Left kidney (tissue), 2 donors: ENCODE results near the gene RPL10. TPM values are rescaled to one million over a fixed set of nuclear protein-coding genes. Genes with fewer than 3 reads are reported as not detected.

Experiments used
- DNase-seq: peaks from one replicate; pipeline ENCODE4 v3.0.0-alpha.2; 2013
- polyA plus RNA-seq: library from polyadenylated mRNA; unstranded; fragments of 120-200 nt; gene quantifications from one replicate; pipeline ENCODE4 v1.2.1, GENCODE V29; 2013; ENCODE audit not compliant: insufficient read length

Gene RPL10
- polyA plus RNA-seq, 1 donor = 2,735 TPM

DNA sequence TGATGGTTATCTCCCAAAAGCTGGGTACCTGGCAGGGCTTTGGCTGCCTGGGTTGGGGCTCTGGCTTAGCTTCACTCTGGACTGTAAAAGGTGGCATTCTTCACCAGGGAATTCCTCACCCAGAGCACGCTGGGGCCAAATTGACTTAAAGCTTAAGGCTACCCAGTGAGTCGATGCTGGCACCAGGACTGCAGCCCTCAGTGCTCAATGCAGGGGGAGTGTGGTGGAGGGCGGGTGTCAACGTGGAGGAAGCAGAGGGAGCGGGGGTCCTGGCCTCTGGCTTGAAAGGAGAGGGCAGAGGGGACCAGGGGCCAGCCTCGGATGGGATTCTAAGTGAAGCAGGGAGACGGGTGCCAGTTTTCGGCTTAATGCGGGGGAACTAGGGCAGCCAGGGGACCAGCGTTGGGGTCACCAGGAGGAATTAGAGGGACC is 45.3 kb downstream of the RPL10 start:
- DNase-seq = no peak

DNA sequence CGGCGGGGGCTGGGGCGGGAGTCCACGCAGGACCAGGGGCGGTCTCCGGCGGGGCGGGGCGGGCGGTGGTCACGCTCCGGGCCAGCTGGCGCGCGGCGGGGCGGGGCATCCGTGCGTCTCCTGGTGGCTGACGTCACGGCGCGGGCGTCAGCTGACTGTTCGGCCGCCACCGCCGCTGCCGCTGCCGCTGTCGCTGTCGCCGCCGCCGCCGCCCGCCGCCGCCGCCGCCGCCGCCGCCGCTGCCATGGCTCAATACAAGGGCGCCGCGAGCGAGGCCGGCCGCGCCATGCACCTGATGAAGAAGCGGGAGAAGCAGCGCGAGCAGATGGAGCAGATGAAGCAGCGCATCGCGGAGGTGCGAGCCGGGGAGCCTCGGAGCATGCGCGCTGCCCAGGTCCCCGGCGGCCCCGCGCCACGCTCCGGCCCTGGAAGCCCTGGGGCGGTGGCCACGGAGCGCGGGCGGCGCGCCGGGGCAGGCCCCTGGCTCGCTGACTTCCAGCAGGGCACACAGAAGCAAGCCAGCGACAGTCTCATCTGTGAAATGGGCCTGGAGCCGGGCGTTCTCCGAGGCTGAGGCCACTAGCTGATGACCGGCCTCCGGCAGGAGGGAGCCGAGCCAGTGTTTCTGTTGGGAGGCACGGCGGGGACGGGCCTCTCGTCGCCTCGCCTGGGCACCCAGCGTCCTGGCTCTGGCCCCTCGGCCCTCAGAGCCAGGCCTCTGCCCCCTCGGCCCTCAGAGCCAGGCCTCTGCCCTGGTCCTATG is 46.0 kb downstream of the RPL10 start, which contains the start of gene FAM50A:
TSS of gene FAM50A (plus strand) at position 150 of the 763 bp plus-strand sequence. CDS start at position 245, 95 bp downstream.
- no peak for DNase-seq

DNA sequence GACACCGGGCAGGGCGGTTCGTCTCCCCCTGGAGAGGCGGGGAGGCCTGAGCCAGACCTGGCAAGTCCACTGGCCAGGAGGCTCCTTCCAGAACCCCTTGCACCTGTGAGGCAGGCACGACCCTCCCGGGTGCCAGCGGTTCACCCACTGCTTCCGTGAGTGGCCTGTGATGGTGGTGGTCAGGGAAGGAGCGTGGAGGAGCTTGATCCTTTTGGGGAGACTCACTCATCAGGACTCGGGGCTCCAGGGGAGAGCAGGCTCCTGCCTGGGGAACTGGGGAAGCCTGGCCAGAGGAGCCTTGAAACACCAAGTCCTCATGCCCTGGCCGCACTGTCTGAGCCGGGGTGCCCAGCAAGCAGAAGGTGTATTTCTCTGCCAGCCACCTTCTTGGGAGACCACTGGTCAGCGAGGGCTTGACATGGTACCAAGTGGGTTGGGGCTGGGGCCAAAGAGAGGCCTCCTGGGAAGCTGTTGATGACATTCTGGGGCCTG is 46.6 kb downstream of the RPL10 start:
- DNase-seq = no peak

DNA sequence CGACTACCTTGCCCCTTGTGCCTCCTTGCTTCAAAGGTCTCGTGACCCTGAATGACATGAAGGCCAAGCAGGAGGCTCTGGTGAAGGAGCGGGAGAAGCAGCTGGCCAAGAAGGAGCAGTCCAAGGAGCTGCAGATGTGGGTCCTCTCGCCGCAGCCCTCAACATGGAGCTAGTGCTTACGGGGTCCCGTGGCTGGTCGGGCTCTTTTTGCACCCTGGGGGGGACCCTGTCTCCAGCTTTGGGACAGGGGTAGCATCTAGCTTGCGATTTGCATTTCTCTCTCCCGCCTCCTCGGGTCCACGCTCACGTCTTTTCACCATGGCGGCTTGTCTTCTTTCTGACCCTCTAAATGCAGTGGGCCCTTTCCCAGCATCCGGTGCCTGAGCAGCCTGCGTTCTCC is 47.6 kb downstream of the RPL10 start:
- no peak for DNase-seq

DNA sequence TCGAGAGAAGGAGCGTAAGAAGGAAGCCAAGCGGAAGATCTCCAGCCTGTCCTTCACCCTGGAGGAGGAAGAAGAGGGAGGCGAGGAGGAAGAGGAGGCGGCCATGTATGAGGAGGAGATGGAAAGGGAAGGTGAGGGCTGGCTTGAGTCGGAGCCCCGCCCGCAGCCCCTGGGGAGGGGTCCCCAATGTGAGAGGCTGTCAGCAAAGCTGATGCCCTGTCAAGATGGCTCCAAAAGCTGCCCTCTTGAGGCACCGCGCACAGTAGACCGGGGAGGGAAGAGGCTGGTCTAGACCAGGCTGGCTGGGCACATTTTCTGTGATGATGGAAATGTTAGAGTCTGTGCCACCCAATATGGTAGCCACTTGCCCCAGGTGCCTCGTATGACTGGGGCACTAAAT is 48.3 kb downstream of the RPL10 start:
- DNase-seq = no peak

DNA sequence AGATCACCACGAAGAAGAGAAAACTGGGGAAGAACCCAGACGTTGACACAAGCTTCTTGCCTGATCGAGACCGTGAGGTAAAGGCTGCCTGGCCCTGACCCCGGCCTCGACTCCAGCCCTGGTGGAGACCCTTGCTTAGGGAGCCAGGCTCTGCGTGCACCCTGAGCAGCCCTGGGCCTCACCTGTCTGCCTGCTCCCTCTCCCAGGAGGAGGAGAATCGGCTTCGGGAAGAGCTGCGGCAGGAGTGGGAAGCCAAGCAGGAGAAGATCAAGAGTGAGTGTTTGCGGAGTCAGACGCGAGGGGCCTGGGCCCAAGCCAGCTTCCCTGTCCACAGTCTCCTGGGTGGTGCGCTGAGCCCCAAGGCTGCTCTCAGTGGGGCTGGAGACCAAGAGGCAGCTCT is 50.3 kb downstream of the RPL10 start:
- no peak for DNase-seq

DNA sequence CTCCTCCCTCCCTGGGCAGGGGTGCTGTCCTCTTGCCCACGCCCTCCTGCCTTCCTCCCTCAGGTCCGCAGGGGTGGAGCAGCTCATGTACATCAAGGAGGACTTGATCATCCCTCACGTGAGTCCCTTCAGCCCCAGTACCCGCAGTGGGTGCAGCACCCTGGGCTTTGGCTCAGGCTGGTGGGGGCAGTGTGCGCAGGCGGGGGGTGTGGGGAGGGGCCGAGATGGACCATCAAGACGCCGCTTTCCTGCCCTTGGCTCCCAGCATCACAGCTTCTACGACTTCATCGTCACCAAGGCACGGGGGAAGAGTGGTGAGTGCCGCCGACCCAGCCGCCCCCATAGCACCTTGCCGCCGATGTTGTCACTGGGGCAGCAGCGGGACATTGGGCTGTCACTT is 51.4 kb downstream of the RPL10 start:
- no peak for DNase-seq

DNA sequence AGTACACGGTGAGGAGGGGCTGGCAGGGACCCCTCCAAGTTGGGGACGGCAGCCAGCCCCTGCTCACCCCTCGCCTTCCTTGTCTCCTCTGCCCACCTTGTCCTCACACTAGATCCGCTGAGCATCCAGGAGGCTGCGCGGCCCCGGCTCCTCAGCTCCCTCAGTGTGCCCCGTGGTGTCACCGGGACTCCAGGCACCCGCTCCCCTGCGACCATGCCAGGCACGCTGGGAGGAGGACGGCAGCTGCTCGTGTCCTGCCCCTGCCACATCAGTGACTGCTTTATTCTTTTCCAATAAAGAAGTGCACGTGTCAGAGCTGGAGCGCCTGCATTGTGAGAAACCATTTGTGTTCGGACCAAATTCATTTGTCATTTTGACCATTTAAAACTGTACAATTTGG is 52.1 kb downstream of the RPL10 start:
- DNase-seq = no peak

Other genes with a start within 250 kb of the RPL10 start
- not detected for gene OPN1MW, start 215.8 kb upstream of the RPL10 start, polyA plus RNA-seq
- gene OPN1MW2, start 178.6 kb upstream of the RPL10 start, polyA plus RNA-seq = not detected
- gene OPN1MW3, start 140.8 kb upstream of the RPL10 start, polyA plus RNA-seq = not detected
- gene TEX28, start 103.3 kb upstream of the RPL10 start, polyA plus RNA-seq = not detected
- gene TKTL1, start 102.6 kb upstream of the RPL10 start, polyA plus RNA-seq = 0.28 TPM
- 416 TPM for gene FLNA, start 23.7 kb upstream of the RPL10 start, polyA plus RNA-seq
- 68.2 TPM for gene EMD, start 19.1 kb upstream of the RPL10 start, polyA plus RNA-seq
- gene DNASE1L1, start 10.9 kb downstream of the RPL10 start, polyA plus RNA-seq = 13.1 TPM
- gene TAFAZZIN, start 13.2 kb downstream of the RPL10 start, polyA plus RNA-seq = 39.1 TPM
- gene ATP6AP1, start 30.3 kb downstream of the RPL10 start, polyA plus RNA-seq = 140 TPM
- gene GDI1, start 38.8 kb downstream of the RPL10 start, polyA plus RNA-seq = 126 TPM
- 49.6 TPM for gene FAM50A, start 45.8 kb downstream of the RPL10 start, polyA plus RNA-seq
- 60.5 TPM for gene PLXNA3, start 59.9 kb downstream of the RPL10 start, polyA plus RNA-seq
- gene LAGE3, start 80.9 kb downstream of the RPL10 start, polyA plus RNA-seq = 8.9 TPM
- 24.5 TPM for gene UBL4A, start 88.2 kb downstream of the RPL10 start, polyA plus RNA-seq
- 15.2 TPM for gene SLC10A3, start 92.3 kb downstream of the RPL10 start, polyA plus RNA-seq
- gene FAM3A, start 117.9 kb downstream of the RPL10 start, polyA plus RNA-seq = 28.7 TPM
- 41.7 TPM for gene G6PD, start 148.5 kb downstream of the RPL10 start, polyA plus RNA-seq
- 14.0 TPM for gene IKBKG, start 149.2 kb downstream of the RPL10 start, polyA plus RNA-seq
- gene CTAG1A, start 186.8 kb downstream of the RPL10 start, polyA plus RNA-seq = not detected
- not detected for gene CTAG1B, start 220.9 kb downstream of the RPL10 start, polyA plus RNA-seq